ENCODE measurements around the gene MAN1C1. TPM values are rescaled to one million over a fixed set of nuclear protein-coding genes. Genes with fewer than 3 reads are reported as not detected.
"Not testable (repeated sequence)": the region's sequence is repeated elsewhere in the genome, so short reads cannot be mapped to it uniquely, and the experiment has no call there.

The MAN1C1 gene
- total RNA-seq, 1 experiment from 2014 or later, result not detected

DNA sequence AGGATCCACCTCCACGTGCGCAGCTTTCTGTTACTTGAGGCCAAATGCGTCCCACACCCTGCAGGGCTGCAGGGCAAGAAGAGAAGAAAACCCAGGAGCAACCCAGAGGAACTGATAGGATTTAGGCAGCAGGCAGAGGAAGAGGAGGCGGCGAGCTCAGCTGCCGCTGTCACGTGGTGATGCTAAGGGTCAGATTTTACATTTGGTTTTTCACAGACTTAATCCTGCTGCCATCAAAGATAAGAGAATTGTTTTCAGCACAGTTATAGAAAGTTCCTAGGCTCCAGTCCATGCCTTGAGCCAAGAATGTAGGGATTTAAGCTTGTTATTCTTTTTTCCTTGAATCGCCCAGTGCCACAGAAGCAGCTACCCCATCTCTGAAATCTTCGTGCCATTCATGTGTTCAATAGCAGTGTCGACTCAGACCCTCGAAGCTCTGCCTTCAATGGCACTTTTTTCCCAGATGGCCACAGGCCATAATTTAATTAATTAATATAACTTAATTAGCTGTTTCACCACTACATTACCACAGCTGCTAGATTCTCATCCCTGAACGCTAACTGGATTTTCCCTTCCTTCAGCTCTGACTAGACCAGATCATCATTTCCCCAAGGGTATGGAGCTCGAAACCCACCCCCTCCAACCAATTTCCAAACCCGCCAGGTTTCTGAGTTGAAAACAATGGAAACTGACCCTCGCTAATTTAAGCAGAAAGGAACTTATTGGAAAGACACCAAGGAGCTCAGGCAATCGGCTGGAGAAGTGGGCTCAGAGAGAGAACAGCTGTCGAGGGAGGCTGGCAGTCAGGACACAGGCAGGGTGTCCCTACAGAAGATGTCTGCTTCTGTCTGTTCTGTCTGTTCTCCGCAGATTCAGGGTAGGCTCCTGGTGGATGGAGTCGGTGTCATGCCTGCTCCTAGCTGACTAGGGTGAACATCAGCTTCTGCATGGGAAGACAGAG, 37.0 kb upstream of the MAN1C1 start:
- DNase-seq (ENCODE audit: low read depth), result no peak
- in situ Hi-C loops (cut with HindIII; ENCODE audit: low pct_unique_long_range_greater_than_20kb, low sequenced_read_pairs), result no loop called here

DNA sequence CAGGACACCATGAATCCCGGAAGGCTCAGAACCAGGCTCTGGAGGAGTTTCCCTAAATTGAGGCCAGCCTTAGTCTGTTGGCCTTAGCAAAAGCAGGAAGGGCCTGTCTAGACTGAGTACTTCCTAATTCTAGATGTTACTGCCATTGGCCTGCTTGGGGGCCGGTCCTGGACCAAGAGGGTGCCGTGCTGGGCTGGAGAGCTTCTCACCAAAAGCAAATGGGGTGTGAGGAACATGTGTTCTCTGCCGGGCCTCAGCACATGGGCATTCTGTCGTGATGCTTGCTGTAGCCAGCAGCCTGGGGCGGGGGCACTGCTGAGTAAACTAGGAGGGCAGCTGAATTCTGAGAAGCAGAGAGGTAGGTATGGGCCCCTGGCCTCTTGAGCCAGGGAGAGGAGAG, 35.7 kb upstream of the MAN1C1 start:
- in situ Hi-C loops (cut with HindIII; ENCODE audit: low pct_unique_long_range_greater_than_20kb, low sequenced_read_pairs), result no loop called here
- DNase-seq (ENCODE audit: low read depth), result no peak

DNA sequence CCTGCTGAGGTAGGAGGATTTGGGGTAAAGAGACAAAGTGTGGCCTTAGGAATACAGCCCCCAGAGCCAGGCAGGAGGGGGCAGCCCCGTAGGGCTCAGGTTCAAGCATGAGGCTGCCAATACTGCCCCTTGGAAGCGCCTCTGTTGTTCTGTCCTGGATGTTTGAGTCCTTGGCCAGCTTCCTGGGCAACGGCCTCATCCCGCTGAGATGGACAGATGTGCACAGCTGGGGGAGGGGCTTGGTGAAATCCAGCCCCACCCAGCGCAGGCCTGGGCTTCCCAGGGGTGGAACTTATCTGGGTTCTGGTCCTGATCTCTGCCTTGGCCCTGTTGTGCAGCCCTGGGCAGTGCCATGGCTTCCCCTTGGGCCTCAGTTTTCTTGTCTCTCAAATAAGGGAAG, 34.8 kb upstream of the MAN1C1 start:
- DNase-seq (ENCODE audit: low read depth), result no peak
- in situ Hi-C loops (cut with HindIII; ENCODE audit: low pct_unique_long_range_greater_than_20kb, low sequenced_read_pairs), result no loop called here

DNA sequence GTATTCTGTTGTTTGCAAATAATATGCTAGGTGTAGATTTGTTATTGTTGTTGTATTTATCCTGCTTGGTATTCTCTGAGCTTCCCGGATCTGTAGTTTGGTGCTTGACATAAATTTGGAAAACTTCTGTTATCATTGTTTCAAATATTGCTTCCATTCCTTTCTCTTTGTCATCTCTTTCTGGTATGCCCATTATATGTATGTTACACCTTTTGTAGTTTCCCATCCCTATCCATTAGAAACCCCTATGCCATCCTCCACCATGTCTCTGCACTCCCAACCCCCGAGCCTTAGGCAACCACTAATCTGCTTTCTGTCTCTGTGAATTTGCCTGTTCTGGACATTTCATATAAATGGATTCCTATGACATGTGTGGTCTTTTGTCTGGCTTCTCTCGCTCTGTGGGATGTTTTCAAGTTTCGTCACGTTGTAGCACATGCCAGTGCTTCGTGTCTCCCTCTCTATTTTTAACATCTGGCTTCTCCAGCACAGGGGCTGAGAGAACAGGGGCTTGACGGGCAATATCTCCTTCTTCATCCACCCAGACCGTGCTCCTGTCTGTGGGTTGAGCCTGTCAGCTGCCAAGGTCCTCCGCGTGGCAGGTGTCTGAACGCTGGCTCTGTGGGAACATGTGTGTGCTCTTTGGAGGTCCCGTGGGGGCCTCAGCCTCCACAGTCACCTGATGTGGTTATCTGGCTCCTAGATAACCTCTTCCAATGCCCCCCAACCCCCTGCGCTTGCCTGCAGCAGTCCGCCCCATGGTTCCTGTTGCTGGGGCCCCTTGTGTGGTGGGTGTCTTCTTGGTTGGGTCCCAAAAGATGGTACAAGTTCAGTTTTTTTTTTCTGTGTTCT, 32.8 kb upstream of the MAN1C1 start:
- in situ Hi-C loops (cut with HindIII; ENCODE audit: low pct_unique_long_range_greater_than_20kb, low sequenced_read_pairs), result no loop called here
- no peak for DNase-seq (ENCODE audit: low read depth)

DNA sequence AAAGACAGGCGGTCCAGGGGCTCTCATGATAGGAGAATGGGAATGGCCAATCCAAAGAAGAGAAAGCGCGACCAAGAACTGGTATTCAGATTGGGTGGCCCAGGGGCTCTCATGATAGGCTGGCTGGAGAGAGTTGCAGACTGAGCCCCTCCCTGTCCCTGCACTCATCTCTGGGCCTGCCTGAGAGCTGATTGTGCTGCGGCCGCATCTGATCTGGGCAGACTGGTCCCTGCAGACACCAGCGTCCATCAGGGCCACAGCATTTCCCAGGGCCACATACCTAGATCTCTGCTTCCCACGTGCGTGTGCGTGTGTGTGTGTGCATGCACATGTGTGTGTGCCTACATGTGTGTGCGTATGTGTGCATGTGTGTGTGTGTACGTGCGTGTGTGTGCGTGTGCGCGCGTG, 30.4 kb upstream of the MAN1C1 start:
- no peak for DNase-seq (ENCODE audit: low read depth)
- in situ Hi-C loops (cut with HindIII; ENCODE audit: low pct_unique_long_range_greater_than_20kb, low sequenced_read_pairs), result no loop called here

DNA sequence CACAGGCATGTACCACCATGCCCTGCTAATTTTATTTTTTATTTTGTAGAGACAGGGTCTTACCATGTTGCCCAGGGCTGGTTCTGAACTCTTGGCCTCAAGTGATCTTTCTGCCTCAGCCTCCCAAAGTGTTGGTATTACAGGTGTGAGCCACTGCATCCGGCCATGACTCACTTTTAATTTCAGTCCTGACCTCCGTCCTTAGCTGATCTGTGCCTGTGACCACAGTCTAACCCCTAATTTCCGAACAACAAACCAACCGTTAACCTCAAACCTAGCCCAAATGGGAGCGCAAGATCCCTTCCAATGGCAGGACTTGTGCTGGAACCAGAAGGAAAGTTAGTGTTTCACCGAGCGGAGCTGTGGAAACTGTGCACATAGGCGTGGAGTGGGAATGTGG, 29.3 kb upstream of the MAN1C1 start:
- DNase-seq (ENCODE audit: low read depth), result no peak
- in situ Hi-C loops (cut with HindIII; ENCODE audit: low pct_unique_long_range_greater_than_20kb, low sequenced_read_pairs), result no loop called here

DNA sequence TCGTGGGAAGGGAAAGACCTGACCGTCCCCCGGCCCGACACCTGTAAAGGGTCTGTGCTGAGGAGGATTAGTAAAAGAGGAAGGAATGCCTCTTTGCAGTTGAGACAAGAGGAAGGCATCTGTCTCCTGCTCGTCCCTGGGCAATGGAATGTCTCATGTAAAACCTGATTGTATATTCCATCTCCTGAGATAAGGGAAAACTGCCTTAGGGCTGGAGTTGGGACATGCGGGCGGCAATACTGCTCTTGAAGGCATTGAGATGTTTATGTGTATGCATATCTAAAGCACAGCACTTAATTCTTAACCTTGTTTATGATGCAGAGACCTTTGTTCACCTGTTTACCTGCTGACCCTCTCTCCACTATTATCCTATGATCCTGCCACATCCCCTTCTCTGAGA, 28.4 kb upstream of the MAN1C1 start:
- in situ Hi-C loops (cut with HindIII; ENCODE audit: low pct_unique_long_range_greater_than_20kb, low sequenced_read_pairs); DNase-seq (ENCODE audit: low read depth): not testable (repeated sequence)

DNA sequence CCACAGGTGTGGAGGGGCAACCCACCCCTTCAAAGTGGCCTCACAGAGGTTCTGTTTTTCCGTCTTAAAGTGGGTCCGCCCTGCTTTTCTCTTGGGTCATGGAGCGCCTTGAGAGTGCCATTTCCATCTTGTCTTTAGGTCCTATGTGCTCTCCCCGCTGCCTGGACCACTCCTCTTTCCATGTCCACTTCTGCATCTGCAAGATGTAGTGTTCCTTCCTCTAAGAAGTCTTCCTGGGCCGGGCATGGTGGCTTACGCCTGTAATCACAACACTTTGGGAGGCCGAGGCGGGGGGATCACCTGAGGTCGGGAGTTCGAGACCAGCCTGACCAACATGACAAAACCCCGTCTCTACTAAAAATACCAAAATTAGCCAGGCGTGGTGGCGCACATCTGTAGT, 27.8 kb upstream of the MAN1C1 start:
- in situ Hi-C loops (cut with HindIII; ENCODE audit: low pct_unique_long_range_greater_than_20kb, low sequenced_read_pairs), result not testable (repeated sequence)

DNA sequence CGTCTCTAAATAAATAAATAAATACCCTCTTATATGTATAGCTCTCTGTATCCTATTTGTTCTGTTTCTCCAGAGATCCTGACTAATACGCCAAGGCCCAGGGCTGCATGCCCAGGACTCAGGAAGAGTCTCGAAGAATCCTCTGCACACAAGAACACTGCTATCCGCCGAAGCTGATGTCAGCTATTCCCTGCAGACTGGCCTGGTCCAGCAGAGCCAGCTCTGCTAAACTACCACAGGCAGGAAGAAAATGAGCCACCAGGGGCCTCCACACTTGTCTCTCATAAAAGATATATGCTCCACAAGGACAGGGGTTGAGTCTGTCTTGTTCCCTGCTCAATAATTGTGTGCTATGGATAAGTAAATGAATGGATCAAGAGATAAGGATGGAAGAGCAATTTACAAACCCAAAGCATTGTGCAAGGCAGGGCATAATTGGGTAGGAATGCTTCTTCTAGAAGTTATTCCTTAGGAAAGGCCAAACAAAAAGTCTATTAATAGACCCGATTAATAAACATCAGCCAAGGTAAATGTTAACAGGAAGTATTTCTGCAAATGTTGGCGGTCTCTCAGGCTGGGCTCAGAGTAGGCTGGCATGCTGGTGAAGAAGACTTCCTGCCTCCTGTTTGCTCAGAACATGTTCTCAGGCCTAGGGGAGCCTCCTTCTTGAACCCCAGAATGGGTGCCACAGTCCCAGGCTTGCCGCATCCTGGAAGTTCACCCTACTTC, 26.3 kb upstream of the MAN1C1 start:
- no peak for DNase-seq (ENCODE audit: low read depth)
- in situ Hi-C loops (cut with HindIII; ENCODE audit: low pct_unique_long_range_greater_than_20kb, low sequenced_read_pairs), result no loop called here

More for the DNA sequence above, 27.8 kb upstream of the MAN1C1 start:
- not testable (repeated sequence) for DNase-seq (ENCODE audit: low read depth)

DNA sequence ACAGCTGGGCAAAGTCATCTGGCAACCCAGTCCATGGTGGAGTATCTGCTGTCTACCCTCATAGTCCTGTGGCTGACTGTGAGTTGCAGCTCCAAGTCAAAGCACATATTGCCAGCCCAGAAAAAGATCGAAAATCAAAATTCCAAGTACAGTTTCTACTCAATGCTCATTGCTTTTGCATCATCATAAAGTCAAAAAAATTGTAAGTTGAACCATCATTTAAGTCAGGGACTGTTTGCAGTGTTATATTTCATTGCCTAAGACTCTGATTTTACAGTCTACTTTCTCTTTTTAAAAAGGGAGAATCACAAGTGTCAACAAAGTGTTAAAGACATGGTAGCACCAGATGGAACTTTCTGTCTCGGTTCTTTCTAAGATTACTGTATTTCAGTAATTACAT, 22.7 kb upstream of the MAN1C1 start:
- no peak for DNase-seq (ENCODE audit: low read depth)
- in situ Hi-C loops (cut with HindIII; ENCODE audit: low pct_unique_long_range_greater_than_20kb, low sequenced_read_pairs), result no loop called here

DNA sequence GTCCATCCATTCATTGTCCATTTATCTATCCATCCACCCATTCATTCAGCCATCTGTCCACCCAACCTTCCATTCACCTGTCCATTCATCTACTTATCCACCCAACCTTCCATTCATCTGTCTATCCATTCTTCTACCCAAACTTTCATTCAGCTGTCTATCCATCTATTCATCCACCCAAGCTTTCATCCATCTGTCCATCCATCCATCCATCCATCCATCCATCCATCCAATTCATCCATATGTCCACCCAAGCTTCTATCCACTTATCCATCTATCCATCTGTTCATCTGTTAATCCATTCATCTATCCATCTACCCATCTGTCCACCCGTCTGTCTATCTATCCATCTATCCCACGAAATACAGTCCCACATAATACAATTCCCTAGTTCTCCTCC, 21.6 kb upstream of the MAN1C1 start:
- in situ Hi-C loops (cut with HindIII; ENCODE audit: low pct_unique_long_range_greater_than_20kb, low sequenced_read_pairs), result no loop called here
- DNase-seq (ENCODE audit: low read depth), result no peak

DNA sequence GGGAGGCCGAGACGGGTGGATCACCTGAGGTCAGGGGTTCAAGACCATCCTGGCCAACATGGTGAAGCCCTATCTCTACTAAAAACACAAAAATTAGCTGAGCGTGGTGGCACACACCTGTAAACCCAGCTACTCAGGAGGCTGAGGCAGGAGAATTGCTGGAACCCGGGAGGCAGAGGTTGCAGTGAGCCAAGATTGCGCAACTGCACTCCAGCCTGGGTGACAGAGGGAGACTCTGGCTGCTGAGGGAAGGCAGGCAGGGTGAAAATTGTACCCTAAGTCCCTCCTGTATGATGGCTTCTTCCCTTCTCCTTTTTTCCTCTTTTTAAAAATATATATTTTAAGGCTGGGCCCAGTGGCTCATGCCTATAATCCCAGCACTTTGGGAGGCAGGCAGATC, 19.9 kb upstream of the MAN1C1 start:
- in situ Hi-C loops (cut with HindIII; ENCODE audit: low pct_unique_long_range_greater_than_20kb, low sequenced_read_pairs); DNase-seq (ENCODE audit: low read depth): not testable (repeated sequence)

DNA sequence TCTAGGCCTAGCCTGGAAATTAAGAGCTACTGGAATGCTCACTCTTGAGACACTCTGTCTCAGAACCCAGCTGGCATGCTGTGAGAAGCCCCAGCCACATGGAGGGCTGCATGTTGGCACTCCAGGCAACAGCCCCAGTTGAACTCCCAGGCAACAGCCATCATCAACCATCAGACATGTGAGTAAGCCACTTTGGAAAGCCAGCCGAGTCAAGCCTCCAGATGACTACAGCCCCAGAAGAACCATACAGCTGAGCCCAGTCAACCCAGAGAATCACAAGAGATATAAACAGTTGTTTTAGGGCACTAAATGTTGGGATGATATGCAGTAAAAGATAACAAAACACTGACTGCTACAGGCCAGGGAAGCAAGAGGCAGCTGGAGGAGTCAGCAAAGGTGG, 17.7 kb upstream of the MAN1C1 start:
- no peak for DNase-seq (ENCODE audit: low read depth)
- in situ Hi-C loops (cut with HindIII; ENCODE audit: low pct_unique_long_range_greater_than_20kb, low sequenced_read_pairs), result no loop called here

DNA sequence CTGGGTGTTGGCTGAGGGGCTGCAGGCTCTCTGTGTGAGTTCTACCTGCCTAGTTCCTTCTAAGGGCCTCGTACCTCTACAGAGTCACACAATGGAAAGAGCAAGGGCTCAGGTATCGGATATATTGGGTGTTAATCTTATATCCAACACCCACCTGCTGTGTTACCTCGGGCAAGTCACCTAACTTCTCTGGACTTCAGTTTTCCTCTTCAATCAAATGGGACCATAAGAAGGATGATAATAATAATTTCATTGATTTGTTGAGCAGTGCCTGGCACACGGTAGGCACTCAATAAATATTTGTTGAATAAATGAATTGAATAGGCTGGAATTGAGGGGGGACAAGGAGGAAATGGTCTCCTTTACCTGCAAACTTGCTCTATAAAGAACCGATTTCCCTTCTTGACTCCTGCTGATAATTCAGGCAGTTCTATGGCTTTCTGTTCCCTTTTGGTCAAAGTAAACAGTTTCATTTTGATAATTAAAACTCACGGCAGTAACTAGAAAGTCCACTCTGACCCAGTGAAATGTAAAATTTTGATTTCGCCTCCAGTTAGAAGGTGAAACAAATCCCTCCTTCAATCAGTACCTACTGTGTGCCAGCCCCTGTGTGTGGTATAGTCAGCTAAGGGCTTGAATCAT, 16.5 kb upstream of the MAN1C1 start:
- no peak for DNase-seq (ENCODE audit: low read depth)
- in situ Hi-C loops (cut with HindIII; ENCODE audit: low pct_unique_long_range_greater_than_20kb, low sequenced_read_pairs), result no loop called here

DNA sequence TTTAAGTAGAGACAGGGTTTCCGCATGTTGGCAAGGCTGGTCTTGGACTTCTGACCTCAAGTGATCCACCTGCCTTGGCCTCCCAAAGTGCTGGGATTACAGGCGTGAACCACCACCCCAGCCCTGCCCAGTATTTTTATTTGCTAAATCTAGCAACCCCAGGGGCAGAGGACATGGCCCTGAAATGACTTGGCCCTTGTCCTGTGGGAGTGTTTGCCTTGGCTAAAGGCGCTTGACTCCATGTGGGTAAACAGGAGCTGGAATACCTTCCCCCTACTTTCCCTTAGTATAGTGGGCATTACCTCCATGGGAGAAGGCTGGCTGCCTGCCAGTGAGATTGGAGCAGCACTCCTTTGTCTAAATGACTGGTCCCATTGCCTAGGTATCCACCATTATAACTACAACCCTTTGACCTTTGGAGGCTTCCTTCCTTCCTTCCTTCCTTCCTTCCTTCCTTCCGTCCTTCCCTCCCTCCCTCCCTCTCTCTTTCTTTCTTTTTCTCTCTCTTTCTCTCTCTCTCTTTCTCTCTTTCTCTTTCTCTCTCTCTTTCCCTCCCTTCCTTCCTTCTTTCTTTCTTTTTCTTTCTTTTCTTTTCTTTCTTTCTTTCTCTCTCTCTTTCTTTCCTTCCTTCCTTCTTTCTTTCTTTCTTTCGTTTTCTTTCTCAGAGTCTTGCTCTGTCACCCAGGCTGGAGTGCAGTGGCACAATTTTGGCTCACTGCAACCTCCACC, 15.5 kb upstream of the MAN1C1 start:
- DNase-seq (ENCODE audit: low read depth); in situ Hi-C loops (cut with HindIII; ENCODE audit: low pct_unique_long_range_greater_than_20kb, low sequenced_read_pairs): not testable (repeated sequence)

DNA sequence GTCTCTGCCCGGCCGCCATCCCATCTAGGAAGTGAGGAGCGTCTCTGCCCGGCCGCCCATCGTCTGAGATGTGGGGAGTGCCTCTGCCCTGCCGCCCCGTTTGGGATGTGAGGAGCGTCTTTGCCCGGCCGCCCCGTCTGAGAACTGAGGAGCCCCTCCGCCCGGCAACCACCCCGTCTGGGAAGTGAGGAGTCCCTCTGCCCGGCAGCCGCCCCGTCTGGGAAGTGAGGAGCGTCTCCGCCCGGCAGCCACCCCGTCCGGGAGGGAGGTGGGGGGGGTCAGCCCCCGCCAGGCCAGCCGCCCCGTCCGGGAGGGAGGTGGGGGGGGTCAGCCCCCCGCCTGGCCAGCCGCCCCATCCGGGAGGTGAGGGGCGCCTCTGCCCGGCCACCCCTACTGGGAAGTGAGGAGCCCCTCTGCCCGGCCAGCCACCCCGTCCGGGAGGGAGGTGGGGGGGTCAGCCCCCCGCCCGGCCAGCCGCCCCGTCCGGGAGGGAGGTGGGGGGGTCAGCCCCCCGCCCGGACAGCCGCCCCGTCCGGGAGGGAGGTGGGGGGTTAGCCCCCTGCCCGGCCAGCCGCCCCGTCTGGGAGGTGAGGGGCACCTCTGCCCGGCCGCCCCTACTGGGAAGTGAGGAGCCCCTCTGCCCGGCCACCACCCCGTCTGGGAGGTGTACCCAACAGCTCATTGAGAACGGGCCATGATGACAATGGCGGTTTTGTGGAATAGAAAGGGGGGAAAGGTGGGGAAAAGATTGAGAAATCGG, 12.6 kb upstream of the MAN1C1 start:
- in situ Hi-C loops (cut with HindIII; ENCODE audit: low pct_unique_long_range_greater_than_20kb, low sequenced_read_pairs); DNase-seq (ENCODE audit: low read depth): not testable (repeated sequence)

DNA sequence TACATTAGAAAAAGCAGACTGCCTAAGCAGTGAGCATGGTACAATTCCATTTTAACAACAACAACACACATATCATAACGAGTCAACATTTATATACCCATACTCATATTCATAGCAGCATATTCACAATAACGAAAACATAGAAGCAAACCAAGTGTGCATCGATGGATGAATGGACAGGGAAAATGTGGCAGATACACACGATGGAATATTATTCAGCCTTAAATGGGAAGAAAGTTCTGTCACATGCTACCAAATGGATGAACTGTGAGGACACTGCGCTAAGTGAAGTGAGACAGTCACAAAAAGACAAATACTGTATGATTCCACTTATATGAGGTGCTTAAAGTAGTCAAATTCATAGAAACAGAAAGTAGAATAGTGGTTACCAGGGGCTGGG, 9.5 kb upstream of the MAN1C1 start:
- in situ Hi-C loops (cut with HindIII; ENCODE audit: low pct_unique_long_range_greater_than_20kb, low sequenced_read_pairs), result no loop called here

More for the DNA sequence above, 9.5 kb upstream of the MAN1C1 start:
- DNase-seq (ENCODE audit: low read depth), result no peak
